ENCODE data around the gene TSPAN14.

- TF ChIP-seq ATF2 (IDR thresholded peaks at IDR 0.05; ENCODE audit: low read length) (no peak), PML (IDR thresholded peaks at IDR 0.05; ENCODE audit: low read length) (no peak), CTCF (IDR thresholded peaks at IDR 0.05 in 2 of 3, conservative IDR thresholded peaks at IDR 0.05 in 1 of 3; ENCODE audit: control insufficient read depth in 2 of 3, extremely low read depth in 1 of 3, insufficient read depth in 1 of 3, low read depth in 3 of 3, low read length in 3 of 3) (no peak), TCF7 (IDR thresholded peaks at IDR 0.05; ENCODE audit: borderline replicate concordance) (no peak), YY1 (IDR thresholded peaks at IDR 0.05; ENCODE audit: low read depth, low read length) (no peak), CHD2 (IDR thresholded peaks at IDR 0.05; ENCODE audit: borderline replicate concordance, low read depth, low read length) (no peak), POLR2AphosphoS5 (IDR thresholded peaks at IDR 0.05; ENCODE audit: low read length) (no peak), ESRRA (IDR thresholded peaks at IDR 0.05; ENCODE audit: low read length) (no peak), TAF1 (IDR thresholded peaks at IDR 0.05; ENCODE audit: borderline replicate concordance, low read depth, low read length) (no peak), NR2C1 (IDR thresholded peaks at IDR 0.05) (no peak), JUNB (IDR thresholded peaks at IDR 0.05) (no peak), RAD51 (IDR thresholded peaks at IDR 0.05) (peak; percentile 29; the same call in 1 of the 2 replicates), PBX3 (IDR thresholded peaks at IDR 0.05; ENCODE audit: insufficient replicate concordance, low read depth, low read length) (no peak), ATF3 (IDR thresholded peaks at IDR 0.05; ENCODE audit: borderline replicate concordance, extremely low read depth, low read depth, low read length) (no peak)
These were observed 6.5 kb upstream of the TSPAN14 start for GRCh38 chr10:80447436-80448190.
